GM20431 (cell line): ENCODE results near the gene TERB1.

Source experiments
- in situ Hi-C: fragments of 300-500 bp; cut with MseI, MboI; formaldehyde crosslinking; loops from one replicate; pipeline ENCODE4 v1.15.0; 2020; ENCODE audit warnings: low sequenced_read_pairs; ENCODE audit not compliant: unreplicated experiment

TERB1 gene

GRCh38 chr16:66751303-66751991 is 49.9 kb downstream of the TERB1 start, which contains the start of gene DYNC1LI2:
Gene DYNC1LI2, minus strand, starts transcription at chr16:66751609. Its CDS starts 18 bp downstream, at chr16:66751591.
- in situ Hi-C loops = no loop called here

- in situ Hi-C loops = no loop called here
Observed at GRCh38 chr16:66751053-66751302, 50.4 kb downstream of the TERB1 start.

- in situ Hi-C loops = no loop called here
Observed at GRCh38 chr16:66750279-66751052, 50.9 kb downstream of the TERB1 start.

- in situ Hi-C loops = loop anchor here (25.0 kb wide), 1 partner anchor 334 kb away; no protein-coding TSS in a partner anchor
Observed at GRCh38 chr16:66746682-66747081, 54.7 kb downstream of the TERB1 start.

GRCh38 chr16:66746048-66746447 is 55.3 kb downstream of the TERB1 start:
- in situ Hi-C loops = loop anchor here (25.0 kb wide), 1 partner anchor 334 kb away; no protein-coding TSS in a partner anchor

GRCh38 chr16:66741950-66742808 is 59.2 kb downstream of the TERB1 start:
- in situ Hi-C loops = loop anchor here (25.0 kb wide), 1 partner anchor 330 kb away; no protein-coding TSS in a partner anchor

- in situ Hi-C loops = loop anchor here (25.0 kb wide), 1 partner anchor 329 kb away; no protein-coding TSS in a partner anchor
Observed at GRCh38 chr16:66741169-66741900, 60.0 kb downstream of the TERB1 start.

GRCh38 chr16:66740533-66740932 is 60.9 kb downstream of the TERB1 start:
- in situ Hi-C loops = loop anchor here (25.0 kb wide), 1 partner anchor 328 kb away; no protein-coding TSS in a partner anchor

GRCh38 chr16:66740010-66740409 is 61.4 kb downstream of the TERB1 start:
- in situ Hi-C loops = loop anchor here (25.0 kb wide), 1 partner anchor 328 kb away; no protein-coding TSS in a partner anchor

- in situ Hi-C loops = loop anchor here (25.0 kb wide), 1 partner anchor 324 kb away; no protein-coding TSS in a partner anchor
Observed at GRCh38 chr16:66735891-66736290, 65.5 kb downstream of the TERB1 start.

GRCh38 chr16:66731101-66731500 is 70.3 kb downstream of the TERB1 start:
- in situ Hi-C loops = loop anchor here (25.0 kb wide), 1 partner anchor 319 kb away; no protein-coding TSS in a partner anchor

GRCh38 chr16:66728804-66729203 is 72.6 kb downstream of the TERB1 start:
- in situ Hi-C loops = loop anchor here (25.0 kb wide), 1 partner anchor 317 kb away; no protein-coding TSS in a partner anchor

GRCh38 chr16:66728117-66728787 is 73.1 kb downstream of the TERB1 start:
- in situ Hi-C loops = loop anchor here (25.0 kb wide), 1 partner anchor 316 kb away; no protein-coding TSS in a partner anchor

- in situ Hi-C loops = no loop called here
Observed at GRCh38 chr16:66720766-66721165, 80.6 kb downstream of the TERB1 start.

GRCh38 chr16:66719246-66719645 is 82.1 kb downstream of the TERB1 start:
- in situ Hi-C loops = no loop called here

- in situ Hi-C loops = no loop called here
Observed at GRCh38 chr16:66717776-66718175, 83.6 kb downstream of the TERB1 start.

- in situ Hi-C loops = no loop called here
Observed at GRCh38 chr16:66717112-66717675, 84.2 kb downstream of the TERB1 start.

GRCh38 chr16:66714654-66715307 is 86.6 kb downstream of the TERB1 start:
- in situ Hi-C loops = no loop called here
